Kasumi-1 (cell line): ENCODE data around the gene TBL1XR1.
A peak's percentile ranks its signal among the peaks of the same experiment; 100 is the strongest.

Experiments
- DNase-seq, 2 experiments: peaks; one replicate each; lab custom pipeline; 2025; lab: John Stamatoyannopoulos, UW

The TBL1XR1 gene

DNA sequence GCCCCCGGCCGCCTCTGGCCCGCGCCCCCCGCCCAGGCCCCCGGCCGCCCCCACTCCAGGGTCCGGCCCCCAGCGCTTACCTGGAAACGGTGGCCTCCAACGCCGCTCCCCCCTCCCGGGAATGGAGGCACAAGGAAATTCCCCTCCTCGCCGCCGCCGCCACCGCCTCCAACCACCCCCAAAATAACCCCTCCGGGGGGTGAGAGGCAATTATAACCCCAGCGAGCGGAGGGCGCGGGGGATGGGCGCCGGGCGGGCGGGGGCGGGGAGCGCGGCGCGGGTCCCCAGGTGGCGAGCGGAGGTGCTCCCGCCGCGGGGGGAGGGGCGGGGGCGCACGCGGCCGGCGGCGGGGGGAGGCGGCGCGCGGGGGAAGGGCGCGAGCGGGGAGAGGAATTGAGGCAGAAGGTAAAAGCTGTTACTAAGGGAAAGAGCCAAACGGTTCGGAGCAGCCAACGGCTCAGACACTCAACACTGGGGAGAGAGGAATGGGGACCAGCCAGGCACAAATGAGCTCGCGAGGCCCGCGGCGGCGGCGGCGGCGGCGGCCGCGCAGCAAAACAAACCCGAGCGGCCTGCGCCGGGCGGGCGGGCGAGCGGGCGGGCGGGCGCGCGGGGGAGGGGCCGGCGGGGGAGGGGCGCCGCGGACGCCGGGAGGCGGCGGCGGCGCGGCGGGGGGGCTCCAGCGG lies at the start of gene TBL1XR1:
Gene TBL1XR1 (minus strand): TSS at position 442 of the 686 bp plus-strand sequence. CDS start 132,505 bp downstream, outside the sequence.
- DNase-seq: peak; percentile 95 to 96

DNA sequence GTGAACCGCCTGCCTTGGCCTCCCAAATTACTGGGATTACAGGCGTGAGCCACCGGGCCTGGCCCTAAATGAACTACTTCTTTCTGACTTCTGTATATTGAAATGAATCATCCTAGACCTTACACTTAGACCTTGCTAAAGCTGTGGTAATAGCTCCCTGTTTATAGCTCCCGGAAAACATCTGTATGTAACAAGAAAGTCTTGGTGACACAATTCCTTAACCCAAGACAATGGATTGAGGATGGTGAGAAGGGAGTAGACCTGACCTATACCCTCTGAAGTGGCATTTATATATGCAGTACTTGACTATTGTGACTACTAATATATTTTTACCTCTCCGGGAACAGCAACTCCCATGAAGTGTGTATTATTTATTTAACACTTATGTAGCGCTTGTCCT lies 48.0 kb upstream of the TBL1XR1 start:
- no peak for DNase-seq

GRCh38 chr3:177244606-177245005 lies 47.3 kb upstream of the TBL1XR1 start:
- DNase-seq: no peak

GRCh38 chr3:177238686-177239216 lies 41.5 kb upstream of the TBL1XR1 start:
- no peak for DNase-seq

DNA sequence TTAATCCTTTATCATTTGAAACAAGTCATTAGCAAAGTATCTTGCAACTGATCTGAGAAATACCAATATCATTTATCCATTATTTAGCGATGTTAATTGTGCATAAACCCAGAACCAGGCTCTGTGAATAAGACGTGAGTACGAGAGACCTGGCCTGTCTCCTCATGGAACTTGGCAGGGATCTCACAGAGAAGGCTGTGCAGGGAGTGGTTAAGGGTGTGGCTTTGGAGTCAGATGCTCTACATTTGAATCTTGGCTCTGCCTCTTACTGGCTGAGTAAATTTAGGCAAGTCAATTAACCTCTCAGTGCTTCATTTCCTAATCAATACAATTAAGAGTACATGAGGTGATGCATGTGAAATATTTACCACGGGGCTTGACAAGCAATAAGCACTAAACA lies 39.9 kb upstream of the TBL1XR1 start:
- DNase-seq: no peak

GRCh38 chr3:177236704-177237103 lies 39.4 kb upstream of the TBL1XR1 start:
- no peak for DNase-seq

DNA sequence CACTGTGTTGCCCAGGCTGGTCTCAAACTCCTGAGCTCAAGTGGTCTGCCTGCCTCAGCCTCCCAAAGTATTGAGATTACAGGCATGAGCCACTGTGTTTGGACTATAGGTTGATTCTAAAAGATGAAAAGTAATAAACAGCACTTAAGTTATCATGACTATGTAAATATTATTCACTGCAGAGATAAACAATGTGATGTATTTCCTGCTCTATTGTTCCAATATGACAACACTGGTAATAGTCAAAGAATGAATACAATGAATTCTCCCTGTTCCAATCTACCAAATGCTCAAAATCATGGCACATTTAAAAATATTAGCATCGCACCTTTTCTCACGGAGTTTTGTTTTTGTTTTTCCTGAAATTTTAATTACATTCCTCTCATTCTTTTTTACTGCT lies 36.8 kb upstream of the TBL1XR1 start:
- no peak for DNase-seq

GRCh38 chr3:177231242-177231641 lies 34.0 kb upstream of the TBL1XR1 start:
- peak; percentile 76 to 84 for DNase-seq

GRCh38 chr3:177230641-177231040 lies 33.4 kb upstream of the TBL1XR1 start:
- no peak for DNase-seq

DNA sequence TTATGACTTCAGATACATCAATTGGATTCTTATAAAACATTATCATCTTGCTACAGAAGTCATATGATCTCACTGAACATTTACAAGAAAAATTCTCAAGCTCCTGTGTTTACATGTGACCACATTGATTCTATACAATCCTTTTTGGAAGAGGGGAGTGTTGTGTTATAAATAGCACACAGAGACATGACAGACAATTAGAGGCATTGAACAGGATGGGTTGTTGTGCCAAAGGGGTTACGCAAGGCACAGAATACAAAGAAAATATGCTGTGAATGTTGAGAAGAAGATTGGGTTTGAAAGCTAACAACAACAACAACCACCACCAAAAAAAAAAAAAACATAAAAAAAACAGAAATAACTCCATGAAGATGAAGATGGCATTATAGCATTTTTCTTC lies 32.5 kb upstream of the TBL1XR1 start:
- no peak for DNase-seq

DNA sequence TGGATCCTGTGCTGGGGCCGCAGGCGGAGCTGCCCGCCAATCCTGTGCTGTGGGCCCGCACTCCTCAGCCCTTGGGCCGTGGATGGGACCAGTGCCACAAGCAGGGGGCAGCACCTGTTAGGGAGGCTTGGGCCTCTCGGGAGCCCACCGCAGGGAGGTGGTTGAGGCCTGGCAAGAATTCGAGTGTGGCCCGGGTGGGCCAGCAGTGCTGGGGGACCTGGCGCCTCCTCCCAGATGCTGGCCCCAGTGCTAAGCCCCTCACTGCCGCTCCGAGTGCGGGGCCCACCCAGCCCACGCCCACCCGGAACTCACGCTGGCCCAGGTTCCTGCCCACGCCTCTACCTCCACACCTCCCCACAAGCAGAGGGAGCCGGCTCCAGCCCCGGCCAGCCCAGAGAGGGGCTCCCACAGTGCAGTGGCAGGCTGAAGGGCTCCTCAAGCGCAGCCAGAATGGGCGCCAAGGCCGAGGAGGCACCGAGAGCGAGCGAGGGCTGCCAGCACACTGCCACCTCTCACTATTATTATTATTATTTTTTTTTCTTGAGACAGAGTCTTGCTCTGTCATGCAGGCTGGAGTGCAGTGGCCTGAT lies 31.4 kb upstream of the TBL1XR1 start:
- DNase-seq: no peak

- peak; percentile 24 to 29 for DNase-seq
Observed at GRCh38 chr3:177224414-177224813, 27.1 kb upstream of the TBL1XR1 start.

GRCh38 chr3:177221744-177222143 lies 24.5 kb upstream of the TBL1XR1 start:
- DNase-seq: peak; percentile 17 to 26

DNA sequence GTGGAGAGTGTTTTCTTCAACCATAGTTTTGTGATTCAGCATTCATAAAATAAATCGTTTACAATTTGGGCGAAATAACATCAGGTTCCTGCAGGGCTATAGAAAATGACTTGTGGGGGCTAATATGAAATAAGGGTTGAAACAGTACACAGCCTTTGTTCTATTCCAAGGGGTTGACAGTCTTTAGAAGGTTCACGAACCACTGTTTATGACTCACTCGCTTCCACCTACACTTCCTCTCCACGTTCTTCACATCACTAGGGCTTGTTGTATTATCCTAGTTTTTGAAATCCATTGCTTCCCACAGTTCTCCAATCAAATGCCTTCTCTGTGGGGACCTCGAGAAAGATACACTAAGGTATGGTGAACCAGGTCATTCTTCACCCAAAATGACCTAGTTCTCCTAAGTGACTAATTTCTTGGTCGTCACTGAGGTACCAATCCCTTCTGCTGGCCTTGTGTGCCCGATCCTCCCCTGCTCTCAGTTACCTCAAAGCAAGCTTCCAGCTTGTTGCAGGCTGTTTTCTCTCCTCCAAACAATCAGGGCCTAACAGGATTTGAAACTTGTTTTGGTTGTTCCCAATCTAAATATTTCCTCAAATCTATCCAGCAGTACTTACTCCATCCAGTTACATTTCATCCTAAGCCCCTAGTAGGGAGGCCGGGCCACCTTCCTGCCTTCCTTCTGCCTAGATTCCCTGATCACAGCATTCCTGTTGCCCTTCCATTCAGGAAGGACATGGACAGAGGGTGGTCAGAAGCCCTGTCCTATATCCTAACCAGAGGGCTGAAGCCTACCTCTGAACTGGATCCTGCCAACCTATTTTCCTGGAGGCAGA lies 23.1 kb upstream of the TBL1XR1 start:
- no peak for DNase-seq

- no peak for DNase-seq
Observed at GRCh38 chr3:177213801-177214535, 16.7 kb upstream of the TBL1XR1 start.

- no peak for DNase-seq
Observed at GRCh38 chr3:177212756-177213155, 15.5 kb upstream of the TBL1XR1 start.

- DNase-seq: no peak
Observed at GRCh38 chr3:177212278-177212610, 15.0 kb upstream of the TBL1XR1 start.

DNA sequence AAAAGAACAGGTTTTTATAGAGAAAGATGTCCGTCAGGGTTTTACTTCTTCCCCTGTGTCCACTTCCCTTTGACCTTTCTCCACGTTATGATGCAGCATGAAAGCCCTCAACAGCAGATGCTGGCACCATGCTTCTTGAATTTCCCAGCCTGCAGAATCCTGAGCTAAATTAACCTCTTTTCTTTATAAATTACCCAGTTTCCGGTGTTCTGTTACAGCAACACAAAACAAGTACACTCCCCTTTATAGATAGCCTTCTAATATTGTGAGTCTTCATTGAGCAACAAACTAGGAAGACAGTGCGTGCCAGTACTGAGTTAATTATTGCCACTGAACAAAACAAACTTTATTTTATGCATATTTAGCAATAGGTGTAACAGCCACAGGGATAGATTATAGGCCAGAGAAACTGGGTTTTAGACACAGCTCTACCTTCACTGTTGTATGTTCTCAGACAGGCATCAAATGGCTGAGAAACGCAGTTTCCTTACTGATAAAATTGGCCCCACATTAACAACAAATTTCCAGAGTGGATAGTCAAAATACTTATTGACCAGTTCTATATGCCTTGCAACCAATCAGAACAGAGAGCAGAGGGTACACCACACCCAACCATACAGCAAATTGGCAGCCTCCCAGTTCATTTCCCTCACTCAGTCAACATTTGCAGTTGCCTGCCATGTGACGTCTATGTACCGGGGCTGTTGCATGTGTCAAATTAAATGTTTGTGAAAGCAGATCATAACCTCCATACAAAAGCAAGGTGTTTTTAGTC lies 14.4 kb upstream of the TBL1XR1 start:
- no peak for DNase-seq

GRCh38 chr3:177210744-177211502 lies 13.6 kb upstream of the TBL1XR1 start:
- DNase-seq: no peak

- no peak for DNase-seq
Observed at GRCh38 chr3:177209509-177209908, 12.2 kb upstream of the TBL1XR1 start.

DNA sequence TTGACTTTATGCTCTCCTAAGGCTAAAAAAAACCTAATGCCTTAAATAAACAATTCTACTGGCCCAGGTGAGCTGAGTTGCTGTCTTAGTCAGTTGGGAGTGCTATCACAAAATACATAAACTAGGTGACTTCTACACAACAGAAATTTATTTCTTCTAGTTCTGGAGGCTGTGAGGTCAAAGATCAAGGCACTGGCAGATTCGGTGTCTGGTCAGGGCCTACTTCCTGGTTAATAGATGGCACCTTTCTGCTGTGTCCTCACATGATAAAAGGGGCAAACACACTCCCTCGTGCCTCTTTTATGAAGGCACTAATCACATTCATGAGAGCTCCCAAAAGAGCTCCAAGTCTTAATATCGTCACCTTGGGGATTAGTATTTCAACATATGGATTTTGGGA lies 11.5 kb upstream of the TBL1XR1 start:
- no peak for DNase-seq
